ENCODE results near the gene PELI2.

The PELI2 gene

GRCh38 chr14:56117765-56118610 lies at the start of gene PELI2:
PELI2 (plus strand) TSS chr14:56118411; CDS start chr14:56118661, 250 bp downstream.
- peak; percentile 42 to 45 for DNase-seq (ENCODE audit: low read depth in 2 of 2)

GRCh38 chr14:56073799-56074198 lies 44.4 kb upstream of the PELI2 start:
- no peak for DNase-seq (ENCODE audit: low read depth in 2 of 2)

- DNase-seq (ENCODE audit: low read depth in 2 of 2), result no peak
These were observed 42.9 kb upstream of the PELI2 start for GRCh38 chr14:56075301-56075700.

GRCh38 chr14:56081139-56081538 lies 37.1 kb upstream of the PELI2 start:
- DNase-seq (ENCODE audit: low read depth in 2 of 2), result peak; percentile 44 to 48

- DNase-seq (ENCODE audit: low read depth in 2 of 2), result no peak
These were observed 35.3 kb upstream of the PELI2 start for GRCh38 chr14:56082880-56083279.

- no peak for DNase-seq (ENCODE audit: low read depth in 2 of 2)
These were observed 32.7 kb upstream of the PELI2 start for GRCh38 chr14:56085471-56085870.

- DNase-seq (ENCODE audit: low read depth in 2 of 2), result peak; percentile 34 to 46
These were observed 30.3 kb upstream of the PELI2 start for GRCh38 chr14:56087671-56088471.

- no peak for DNase-seq (ENCODE audit: low read depth in 2 of 2)
These were observed 29.3 kb upstream of the PELI2 start for GRCh38 chr14:56088941-56089340.

GRCh38 chr14:56092763-56093162 lies 25.4 kb upstream of the PELI2 start:
- DNase-seq (ENCODE audit: low read depth in 2 of 2), result no peak

GRCh38 chr14:56094076-56094475 lies 24.1 kb upstream of the PELI2 start:
- no peak for DNase-seq (ENCODE audit: low read depth in 2 of 2)

- DNase-seq (ENCODE audit: low read depth in 2 of 2), result no peak
These were observed 20.2 kb upstream of the PELI2 start for GRCh38 chr14:56098021-56098420.

GRCh38 chr14:56099081-56099797 lies 19.0 kb upstream of the PELI2 start:
- DNase-seq (ENCODE audit: low read depth in 2 of 2), result no peak

- DNase-seq (ENCODE audit: low read depth in 2 of 2), result no peak
These were observed 17.7 kb upstream of the PELI2 start for GRCh38 chr14:56100556-56100955.

GRCh38 chr14:56102941-56103340 lies 15.3 kb upstream of the PELI2 start:
- DNase-seq (ENCODE audit: low read depth in 2 of 2), result no peak

GRCh38 chr14:56107615-56108014 lies 10.6 kb upstream of the PELI2 start:
- no peak for DNase-seq (ENCODE audit: low read depth in 2 of 2)

GRCh38 chr14:56108057-56108456 lies 10.2 kb upstream of the PELI2 start:
- no peak for DNase-seq (ENCODE audit: low read depth in 2 of 2)

- DNase-seq (ENCODE audit: low read depth in 2 of 2), result no peak
These were observed 5.4 kb upstream of the PELI2 start for GRCh38 chr14:56112781-56113180.

- DNase-seq (ENCODE audit: low read depth in 2 of 2), result no peak
These were observed 2.8 kb upstream of the PELI2 start for GRCh38 chr14:56115334-56115870.

GRCh38 chr14:56115976-56116893 lies 2.0 kb upstream of the PELI2 start:
- no peak for DNase-seq (ENCODE audit: low read depth in 2 of 2)

GRCh38 chr14:56118611-56119181 lies 485 bp downstream of the PELI2 start:
- DNase-seq (ENCODE audit: low read depth in 2 of 2), result no peak
